GM21447 (cell line): Measurements from ENCODE around the gene PKP2.
"Not testable (repeated sequence)": the region's sequence is repeated elsewhere in the genome, so short reads cannot be mapped to it uniquely, and the experiment has no call there.

ENCODE experiments used
- ATAC-seq: cut with Tn5 transposase; IDR thresholded peaks from one replicate; pipeline ENCODE4 v1.9.1; 2021; ENCODE audit not compliant: unreplicated experiment

The PKP2 gene

DNA sequence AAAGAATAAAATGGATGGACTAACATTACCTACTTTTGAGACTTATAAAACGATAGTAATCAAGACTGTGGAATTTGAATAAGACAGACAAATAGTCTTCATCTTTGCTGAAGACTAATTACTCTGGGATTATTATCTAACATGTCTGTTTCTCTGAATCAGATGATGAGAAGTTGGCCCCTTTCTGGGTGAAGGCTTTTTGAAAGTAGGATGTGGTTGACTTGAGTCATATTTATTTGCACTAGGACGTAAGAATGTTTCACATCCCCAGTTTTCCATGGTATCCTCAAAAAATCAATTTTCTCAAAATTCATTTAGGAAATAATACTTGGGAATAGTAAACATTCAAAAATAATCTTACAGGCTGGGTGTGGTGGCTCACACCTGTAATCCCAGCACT is 31.8 kb downstream of the PKP2 start:
- ATAC-seq = no peak

GRCh38 chr12:32863128-32863527 is 33.4 kb downstream of the PKP2 start:
- ATAC-seq = no peak

GRCh38 chr12:32861658-32862057 is 34.9 kb downstream of the PKP2 start:
- ATAC-seq = not testable (repeated sequence)

GRCh38 chr12:32860192-32860591 is 36.4 kb downstream of the PKP2 start:
- no peak for ATAC-seq

DNA sequence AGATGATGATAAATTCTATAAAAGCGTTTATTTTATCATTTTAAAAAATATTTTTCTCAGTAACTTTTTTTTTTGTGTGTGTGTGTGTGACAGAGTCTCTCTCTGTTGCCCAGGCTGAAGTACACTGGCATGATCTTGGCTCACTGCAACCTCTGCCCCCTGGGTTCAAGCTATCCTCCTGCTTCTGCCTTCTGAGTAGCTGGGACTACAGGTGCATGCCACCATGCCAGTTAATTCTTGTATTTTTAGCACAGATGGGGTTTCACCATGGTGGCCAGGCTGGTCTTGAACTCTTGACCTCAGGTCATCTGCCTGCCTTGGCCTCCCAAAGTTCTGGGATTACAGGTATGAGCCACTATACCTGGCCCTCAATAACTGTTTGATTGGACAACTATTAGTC is 37.2 kb downstream of the PKP2 start:
- no peak for ATAC-seq

GRCh38 chr12:32854716-32855115 is 41.9 kb downstream of the PKP2 start:
- ATAC-seq = no peak

DNA sequence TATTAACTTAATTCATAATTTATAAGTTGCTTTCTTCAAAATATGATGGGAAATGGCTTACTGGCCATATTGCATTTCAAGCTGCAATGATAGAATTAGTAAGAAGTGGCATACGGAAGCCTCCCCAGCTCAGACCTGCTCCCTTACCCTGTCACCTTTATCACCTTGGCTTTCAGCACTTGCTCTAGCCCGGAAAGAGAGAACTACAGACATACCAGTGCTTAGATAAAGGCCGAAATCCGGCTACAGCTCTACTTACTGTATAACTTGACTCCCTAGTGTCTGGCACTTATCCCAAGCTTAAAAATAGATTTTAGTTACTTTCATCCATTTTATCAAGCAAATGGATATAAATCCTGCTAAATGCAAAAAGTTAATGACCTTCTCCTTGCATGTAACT is 42.5 kb downstream of the PKP2 start:
- no peak for ATAC-seq

DNA sequence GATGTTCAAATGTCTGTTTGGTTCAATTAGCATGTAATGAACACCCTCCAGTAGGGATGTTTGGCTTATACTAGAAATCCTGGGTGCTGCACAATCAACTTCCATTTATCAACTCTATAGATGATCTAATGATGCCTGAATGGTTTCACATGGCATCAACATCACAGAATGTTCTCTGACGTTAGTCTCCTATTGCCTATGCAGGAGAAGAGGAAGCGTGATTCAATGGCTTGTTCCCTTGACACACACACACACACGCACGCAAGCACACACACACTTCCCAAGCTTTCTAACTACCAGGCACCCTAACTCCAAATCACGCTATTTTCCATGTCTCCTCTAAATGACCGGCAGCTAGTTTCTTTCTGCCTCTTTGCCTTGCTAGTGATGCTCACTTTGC is 49.3 kb downstream of the PKP2 start:
- ATAC-seq = no peak

- ATAC-seq = no peak
These were observed 50.5 kb downstream of the PKP2 start for GRCh38 chr12:32846053-32846452.

- ATAC-seq = no peak
These were observed 53.0 kb downstream of the PKP2 start for GRCh38 chr12:32843528-32844095.

DNA sequence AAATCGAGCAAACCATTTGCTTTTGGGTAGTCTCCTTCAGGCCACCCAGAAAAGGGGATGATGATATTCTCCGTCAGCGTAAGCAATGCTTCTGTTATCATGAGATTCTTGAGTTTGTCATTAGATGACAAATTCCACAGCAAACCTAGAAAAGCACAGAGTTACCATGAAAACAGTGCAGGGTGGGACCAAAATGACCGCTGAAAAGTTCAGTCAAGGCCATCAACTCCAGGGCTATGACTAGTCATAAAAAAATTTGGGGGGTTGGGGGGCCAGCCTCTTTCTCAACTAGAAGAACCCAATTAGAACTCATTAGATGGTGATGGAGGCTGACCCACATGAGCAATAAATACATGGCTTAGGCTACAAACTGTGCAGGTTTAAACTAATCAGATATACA is 55.5 kb downstream of the PKP2 start:
- no peak for ATAC-seq

DNA sequence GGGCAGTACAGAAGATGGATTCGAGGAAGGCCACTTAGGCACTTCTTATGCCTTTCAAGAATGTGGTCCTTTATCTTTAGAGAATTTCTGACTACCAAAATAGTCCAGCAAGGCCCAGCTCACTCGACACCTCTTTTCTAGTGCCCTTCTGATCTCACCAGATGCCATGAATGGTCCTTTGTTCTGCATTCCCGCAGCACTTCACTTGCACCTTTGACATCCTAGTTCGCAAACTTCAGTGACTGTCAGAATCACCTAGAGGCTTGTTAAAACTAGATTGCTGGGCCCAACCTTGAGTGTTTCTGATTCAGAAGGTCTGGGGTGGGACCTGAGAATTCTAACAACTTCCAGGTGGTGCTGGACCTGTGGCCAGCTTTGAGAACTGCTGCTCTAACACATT is 56.7 kb downstream of the PKP2 start:
- no peak for ATAC-seq

GRCh38 chr12:32837974-32838373 is 58.6 kb downstream of the PKP2 start:
- ATAC-seq = no peak

GRCh38 chr12:32836710-32837109 is 59.9 kb downstream of the PKP2 start:
- no peak for ATAC-seq

GRCh38 chr12:32834122-32834521 is 62.5 kb downstream of the PKP2 start:
- ATAC-seq = no peak

DNA sequence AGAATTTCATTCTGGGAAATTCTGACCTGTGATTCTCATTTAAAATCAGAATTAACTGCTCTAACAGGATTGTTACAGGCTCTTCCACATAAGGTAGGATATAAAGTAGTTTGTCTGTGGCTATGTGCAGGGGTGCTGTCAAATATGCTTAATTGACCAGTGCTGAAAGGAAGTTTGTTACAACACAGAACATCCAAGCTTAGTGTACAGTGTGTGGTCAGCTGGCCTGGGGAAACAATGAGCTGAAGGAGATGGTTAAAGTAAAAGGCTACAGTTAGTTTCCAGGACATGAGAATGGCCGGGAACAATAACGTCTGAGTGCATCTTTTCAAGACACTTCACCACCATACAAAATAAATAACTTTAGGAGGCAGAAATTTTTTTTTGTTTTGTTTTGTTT is 68.0 kb downstream of the PKP2 start:
- ATAC-seq = no peak

DNA sequence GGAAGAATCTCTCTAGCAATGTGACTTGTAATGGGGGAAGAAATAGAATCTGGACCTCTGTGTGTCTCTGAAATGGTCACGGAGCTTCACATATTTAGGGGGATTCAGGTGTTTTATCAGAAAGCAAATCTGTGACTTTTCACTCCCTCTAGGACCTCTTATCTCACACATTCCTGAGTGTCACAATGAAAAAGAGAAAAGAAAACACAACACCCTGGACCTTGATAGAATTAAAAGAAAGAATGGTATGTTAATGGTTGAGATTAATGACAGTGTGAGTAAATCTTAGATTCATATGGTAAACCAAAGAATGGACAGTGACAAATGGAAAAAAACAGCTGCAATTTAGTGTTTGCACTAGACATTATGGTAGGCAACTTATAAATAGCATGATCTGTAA is 68.5 kb downstream of the PKP2 start:
- no peak for ATAC-seq

GRCh38 chr12:32826807-32827412 is 69.7 kb downstream of the PKP2 start:
- ATAC-seq = no peak

DNA sequence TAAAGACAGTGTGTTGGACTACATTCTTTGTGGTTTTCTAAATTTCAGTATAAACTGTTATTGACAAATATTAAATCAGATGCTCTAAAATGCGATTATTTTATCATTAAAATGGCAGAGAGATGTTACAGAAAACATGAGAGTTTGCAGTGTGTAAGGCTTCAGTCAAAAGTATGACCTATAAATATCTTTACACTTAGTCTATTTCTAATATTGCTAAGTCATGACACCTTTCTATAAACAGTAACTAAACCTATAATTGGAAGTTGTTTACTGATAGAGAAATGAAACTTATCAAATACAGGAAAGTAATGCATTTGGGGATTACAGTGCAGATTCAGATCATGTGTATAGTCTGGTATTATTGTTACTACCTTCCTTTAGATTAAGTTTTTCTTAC is 72.0 kb downstream of the PKP2 start:
- ATAC-seq = no peak

GRCh38 chr12:32822344-32822743 is 74.2 kb downstream of the PKP2 start:
- ATAC-seq = no peak

GRCh38 chr12:32821710-32822109 is 74.9 kb downstream of the PKP2 start:
- ATAC-seq = no peak

DNA sequence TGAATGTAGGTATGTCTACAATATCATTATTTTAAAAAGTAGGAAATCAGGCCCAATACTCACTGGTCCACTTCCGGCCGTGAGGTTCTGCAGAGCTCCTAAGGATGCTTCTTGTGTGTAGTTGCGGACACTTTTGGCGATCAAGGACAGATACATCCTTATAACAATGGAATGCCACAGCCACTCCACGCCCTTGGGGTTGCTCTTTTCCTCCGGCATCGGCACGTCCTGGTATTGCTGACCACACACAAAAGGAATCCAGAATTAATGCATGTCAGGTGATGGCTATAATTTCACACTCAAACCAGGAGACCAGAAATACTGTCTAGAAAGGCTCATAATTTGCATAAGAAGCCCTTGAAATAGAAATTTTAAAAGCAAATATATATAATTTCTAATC is 75.3 kb downstream of the PKP2 start:
- ATAC-seq = no peak

- no peak for ATAC-seq
These were observed 76.1 kb downstream of the PKP2 start for GRCh38 chr12:32820376-32820931.
